CD4-positive, alpha-beta T cell (primary cell): ENCODE results near the gene KCNB1. TPM values are rescaled to one million over a fixed set of nuclear protein-coding genes. Genes with fewer than 3 reads are reported as not detected.

ENCODE experiments used
- ATAC-seq: fragments of 200-7000 bp; cut with Tn5 transposase; one replicate; pipeline ENCODE4 v1.10.0; 2022; ENCODE audit warnings: mild to moderate bottlenecking; ENCODE audit not compliant: poor library complexity
- CTCF ChIA-PET: fragments of 350-600 bp; sonication (Branson Sonifier 250); formaldehyde crosslinking; loops from one replicate; lab custom pipeline; 2021; ENCODE audit warnings: antibody characterized with exemption, inconsistent platforms; lab: Charles Lee
- POLR2A ChIA-PET: fragments of 350-600 bp; sonication (Branson Sonifier 250); formaldehyde crosslinking; loops from one replicate; lab custom pipeline; 2021; ENCODE audit warnings: antibody characterized with exemption, inconsistent platforms; lab: Charles Lee
- DNase-seq, 14 experiments: peaks; one replicate each; pipeline ENCODE4 v3.0.0-alpha.2; 2013 to 2020; ENCODE audit warnings: mixed read lengths in 2 of 14
- H3K27ac ChIP-seq, 2 donors: one replicate each; pipeline versions ENCODE4 v1.5.1 to v1.7.0; 2013; ENCODE audit warnings: low read length in 2 of 2, low read depth in 1 of 2, mild to moderate bottlenecking in 1 of 2
- H3K27me3 ChIP-seq, 2 experiments: 1 replicate in 1 of 2; 2 replicates in 1 of 2; pipeline versions ENCODE4 v1.6.1 to v1.7.0; 2013; ENCODE audit warnings: low read length in 2 of 2, control low read depth in 1 of 2, mild to moderate bottlenecking in 1 of 2, moderate library complexity in 1 of 2; ENCODE audit not compliant: insufficient read depth in 2 of 2, control insufficient read depth in 1 of 2
- H3K36me3 ChIP-seq: one replicate; pipeline ENCODE4 v1.6.1; 2013; ENCODE audit warnings: low read length, control low read depth; ENCODE audit not compliant: insufficient read depth
- H3K4me1 ChIP-seq: one replicate; pipeline ENCODE4 v1.6.1; 2013; ENCODE audit warnings: low read length, control low read depth; ENCODE audit not compliant: insufficient read depth
- H3K4me3 ChIP-seq: one replicate; pipeline ENCODE4 v1.5.1; 2013; ENCODE audit warnings: mild to moderate bottlenecking, low read length, moderate library complexity
- H3K9me3 ChIP-seq, 2 experiments: 1 replicate in 1 of 2; 2 replicates in 1 of 2; pipeline versions ENCODE4 v1.6.1 to v1.7.0; 2013; ENCODE audit warnings: low read length in 2 of 2, mild to moderate bottlenecking in 2 of 2, control low read depth in 1 of 2, moderate library complexity in 1 of 2; ENCODE audit not compliant: control insufficient read depth in 1 of 2, insufficient read depth in 1 of 2
- H3K27ac Mint-ChIP-seq: one replicate; pipeline ENCODE4 v1.8.0; 2020; ENCODE audit warnings: mixed read lengths
- H3K27me3 Mint-ChIP-seq: one replicate; pipeline ENCODE4 v1.8.0; 2021; ENCODE audit warnings: mixed read lengths
- H3K36me3 Mint-ChIP-seq: one replicate; pipeline ENCODE4 v1.8.0; 2021; ENCODE audit warnings: low read depth, mixed read lengths
- H3K4me1 Mint-ChIP-seq: one replicate; pipeline ENCODE4 v1.8.0; 2021; ENCODE audit warnings: low read depth, mixed read lengths
- H3K4me3 Mint-ChIP-seq: one replicate; pipeline ENCODE4 v1.8.0; 2020; ENCODE audit warnings: mild to moderate bottlenecking, mixed read lengths
- H3K9me3 Mint-ChIP-seq: one replicate; pipeline ENCODE4 v1.8.0; 2020; ENCODE audit warnings: mixed read lengths
- CTCF ChIP-seq: fragments of 200-600 bp; IDR thresholded peaks from one replicate; pipeline ENCODE4 v1.8.0; 2022; ENCODE audit warnings: antibody characterized with exemption, mild to moderate bottlenecking
- intact Hi-C, 2 experiments: fragments of 100-400 bp; cut with DNase I in 1 of 2; cut with micrococcal nuclease in 1 of 2; formaldehyde crosslinking; loops; one replicate each; pipeline versions ENCODE4 v1.15.1 to v1.9.0; 2023 to 2025; cut with DNase I, micrococcal nuclease
- total RNA-seq, 174 experiments: library from RNA in 2 of 174; stranded (reverse) in 2 of 174; gene quantifications; one replicate each; pipeline ENCODE4 v1.2.3 and lab custom pipeline; 2021 to 2026

Gene KCNB1
- total RNA-seq, 2 experiments from 2014 or later: 0.06 to 0.08 TPM

GRCh38 chr20:49505518-49505917 lies 23.1 kb upstream of the KCNB1 start:
- Mint-ChIP-seq H3K9me3 (no peaks in the 10 kb centered on the region), H3K27ac (no peak overlapping the region), H3K4me1 (no peaks in the 10 kb centered on the region), H3K36me3 (no peaks in the 10 kb centered on the region), H3K4me3 (no peak overlapping the region), H3K27me3 (peaks cover 67% of the 10 kb centered on the region)
- no peak for TF ChIP-seq CTCF
- Histone ChIP-seq H3K27me3 (peaks cover 21 to 26% of the 10 kb centered on the region in 2 experiments), H3K36me3 (no peaks in the 10 kb centered on the region), H3K27ac (no peak overlapping the region), H3K4me1 (peaks cover 4% of the 10 kb centered on the region), H3K4me3 (no peak overlapping the region), H3K9me3 (no peaks in the 10 kb centered on the region)
- ChIA-PET CTCF (no interaction called here), POLR2A (no interaction called here)
- ATAC-seq (no peak), DNase-seq (no peak)
- intact Hi-C loops: no loop called here

GRCh38 chr20:49503176-49503575 lies 20.7 kb upstream of the KCNB1 start:
- no peak for ATAC-seq
- Histone ChIP-seq H3K27ac (no peak overlapping the region), H3K4me3 (no peak overlapping the region), H3K4me1 (peaks cover under 1% of the 10 kb centered on the region), H3K27me3 (peaks cover 30 to 33% of the 10 kb centered on the region in 2 experiments), H3K9me3 (no peaks in the 10 kb centered on the region), H3K36me3 (no peaks in the 10 kb centered on the region)
- POLR2A ChIA-PET: no interaction called here
- CTCF ChIA-PET: no interaction called here
- Mint-ChIP-seq H3K4me3 (no peak overlapping the region), H3K36me3 (no peaks in the 10 kb centered on the region), H3K4me1 (no peaks in the 10 kb centered on the region), H3K9me3 (no peaks in the 10 kb centered on the region), H3K27me3 (peaks cover 55% of the 10 kb centered on the region), H3K27ac (no peak overlapping the region)
- no peak for DNase-seq
- no peak for TF ChIP-seq CTCF
- intact Hi-C loops: no loop called here

- Histone ChIP-seq H3K4me1 (no peaks in the 10 kb centered on the region), H3K9me3 (no peaks in the 10 kb centered on the region), H3K36me3 (no peaks in the 10 kb centered on the region), H3K4me3 (no peak overlapping the region), H3K27me3 (peaks cover 19 to 25% of the 10 kb centered on the region in 2 experiments), H3K27ac (no peak overlapping the region)
- no peaks in the 10 kb centered on the region for H3K36me3 Mint-ChIP-seq
- intact Hi-C loops: no loop called here
- H3K27ac Mint-ChIP-seq: no peak overlapping the region
- TF ChIP-seq CTCF: no peak
- no peak for ATAC-seq
- H3K4me3 Mint-ChIP-seq: no peak overlapping the region
- ChIA-PET CTCF (no interaction called here), POLR2A (no interaction called here)
- no peaks in the 10 kb centered on the region for H3K4me1 Mint-ChIP-seq
- H3K27me3 Mint-ChIP-seq: peaks cover 55% of the 10 kb centered on the region
- DNase-seq: no peak
- H3K9me3 Mint-ChIP-seq: no peaks in the 10 kb centered on the region
These were observed 19.4 kb upstream of the KCNB1 start for GRCh38 chr20:49501917-49502316.
